K562 (cell line): Measurements from ENCODE around the gene RNF217. TPM values are rescaled to one million over a fixed set of nuclear protein-coding genes. Genes with fewer than 3 reads are reported as not detected.

ENCODE experiments used
- ATAC-seq: fragments of 200-7000 bp; cut with Tn5 transposase; 3 replicates; pipeline ENCODE4 v1.9.1; 2020; ENCODE audit warnings: moderate library complexity
- BruUV-seq: library from RNA; stranded (reverse); fragments of 400-500 nt; replicated peaks from 2 replicates; lab custom pipeline; 2021; lab: Mats Ljungman, UMichigan
- CTCF ChIA-PET: fragments of 300-600 bp; formaldehyde crosslinking; extraction: SDS; loops from one replicate; lab custom pipeline; 2021; ENCODE audit warnings: low intra/inter-chr PET ratio; lab: Yijun Ruan, JAX
- POLR2A ChIA-PET: fragments of 300-600, 350-650 bp; sonication (Branson Sonifier 250); formaldehyde crosslinking; extraction: SDS; loops from one replicate; lab custom pipeline; 2021; ENCODE audit warnings: antibody characterized with exemption, inconsistent platforms; lab: Yijun Ruan, JAX
- DNase-seq, 4 experiments: peaks; one replicate each; pipeline versions ENCODE4 v3.0.0 to v3.0.0-alpha.2; 2011 to 2018; ENCODE audit warnings: low spot score in 3 of 4, mixed read lengths in 3 of 4; ENCODE audit errors: extremely low read depth in 1 of 4
- FAIRE-seq: peaks from 2 replicates; lab custom pipeline; 2011; peaks lifted over from hg19 to GRCh38; lab: Jason Lieb, UNC
- H2AFZ ChIP-seq: 2 replicates; pipeline ENCODE4 v1.6.0; 2011; ENCODE audit warnings: low read depth, low read length, control low read depth, inconsistent platforms
- H3K27ac ChIP-seq: fragments of 200-600 bp; 3 replicates; pipeline ENCODE4 v1.8.0; 2011; ENCODE audit warnings: low read depth, mild to moderate bottlenecking, control low read depth, inconsistent platforms, low read length, moderate library complexity, mixed read lengths; ENCODE audit errors: extremely low read depth
- H3K27me3 ChIP-seq, 2 experiments: fragments of 300-600 bp in 1 of 2; 2 replicates in 1 of 2; 3 replicates in 1 of 2; pipeline versions ENCODE4 v1.6.0 to v1.8.0; 2011; ENCODE audit warnings: inconsistent platforms in 2 of 2, low read length in 2 of 2, mild to moderate bottlenecking in 1 of 2, mixed read lengths in 1 of 2, moderate library complexity in 1 of 2; ENCODE audit not compliant: control insufficient read depth in 2 of 2, insufficient read depth in 2 of 2
- H3K36me3 ChIP-seq: fragments of 300-600 bp; 3 replicates; pipeline ENCODE4 v1.8.0; 2011; ENCODE audit warnings: mild to moderate bottlenecking, low read length, inconsistent platforms; ENCODE audit not compliant: control insufficient read depth, insufficient read depth
- H3K4me1 ChIP-seq, 2 experiments: fragments of 200-600 bp in 1 of 2; replicated peaks in 1 of 2; 2 replicates in 1 of 2; 3 replicates in 1 of 2; pipeline versions ENCODE4 v1.5.1 to v1.8.0; 2011; ENCODE audit warnings: inconsistent platforms in 2 of 2, low read length in 2 of 2, mild to moderate bottlenecking in 1 of 2, mixed read lengths in 1 of 2, moderate library complexity in 1 of 2; ENCODE audit not compliant: control insufficient read depth in 2 of 2, insufficient read depth in 2 of 2
- H3K4me2 ChIP-seq: 2 replicates; pipeline ENCODE4 v1.6.1; 2011; ENCODE audit warnings: low read length, control low read depth, inconsistent platforms, mixed read lengths; ENCODE audit not compliant: insufficient read depth
- H3K4me3 ChIP-seq: fragments of 200-600 bp; sonication (generic), shearing (Covaris generic); 2 replicates; pipeline ENCODE4 v1.5.1; 2016; ENCODE audit warnings: control low read depth, inconsistent platforms
- H3K79me2 ChIP-seq: fragments of 200-600 bp; 3 replicates; pipeline ENCODE4 v1.8.0; 2011; ENCODE audit warnings: low read length, inconsistent platforms; ENCODE audit not compliant: control insufficient read depth, insufficient read depth
- H3K9ac ChIP-seq, 2 experiments: 2 replicates each; pipeline versions ENCODE4 v1.6.0 to v1.6.1; 2011; ENCODE audit warnings: low read depth in 2 of 2, low read length in 2 of 2, control low read depth in 1 of 2, inconsistent platforms in 1 of 2, mild to moderate bottlenecking in 1 of 2, mixed read lengths in 1 of 2; ENCODE audit not compliant: insufficient read depth in 1 of 2
- H3K9me1 ChIP-seq: one replicate; pipeline ENCODE4 v1.6.0; 2011; ENCODE audit warnings: inconsistent platforms, mild to moderate bottlenecking, low read length, moderate library complexity; ENCODE audit not compliant: control insufficient read depth, insufficient read depth
- H3K9me3 ChIP-seq: replicated peaks from 2 replicates; pipeline ENCODE4 v1.5.1; 2011; ENCODE audit warnings: low read depth, low read length, inconsistent platforms; ENCODE audit not compliant: control insufficient read depth, insufficient read depth
- H4K20me1 ChIP-seq: replicated peaks from 2 replicates; pipeline ENCODE4 v1.6.1; 2011; ENCODE audit warnings: low read length, inconsistent platforms, mixed read lengths; ENCODE audit not compliant: control insufficient read depth, insufficient read depth
- BACH1 ChIP-seq: fragments of 200-800 bp; sonication (Bioruptor generic); IDR thresholded peaks from 2 replicates; pipeline ENCODE4 v1.6.1; 2016; ENCODE audit warnings: missing genetic modification characterization, missing compliant biosample characterization
- E2F3 ChIP-seq: fragments of 250-450 bp; sonication (Bioruptor Pico); IDR thresholded peaks from 2 replicates; pipeline ENCODE4 v1.4.0; 2020; ENCODE audit warnings: mild to moderate bottlenecking
- HDAC8 ChIP-seq: fragments of 450-650 bp; IDR thresholded peaks from 2 replicates; pipeline ENCODE4 v1.6.1; 2016; ENCODE audit warnings: mild to moderate bottlenecking, missing genetic modification characterization, moderate library complexity, missing compliant biosample characterization
- HEY1 ChIP-seq: fragments of 250-450 bp; sonication (Bioruptor Pico); IDR thresholded peaks from 2 replicates; pipeline ENCODE4 v1.5.0; 2020; ENCODE audit warnings: mild to moderate bottlenecking, moderate library complexity, borderline replicate concordance
- HNRNPK ChIP-seq: fragments of 200-400 bp; formaldehyde crosslinking; IDR thresholded peaks from one replicate; pipeline ENCODE4 v1.6.1; 2018; ENCODE audit warnings: mild to moderate bottlenecking, low read depth, low read length; ENCODE audit not compliant: poor library complexity, severe bottlenecking
- KDM1A ChIP-seq, 2 experiments: fragments of 450-650 bp; IDR thresholded peaks; 2 replicates each; pipeline ENCODE4 v1.6.1; 2016; ENCODE audit warnings: mild to moderate bottlenecking in 2 of 2
- RBM25 ChIP-seq: fragments of 200-400 bp; formaldehyde crosslinking; IDR thresholded peaks from 2 replicates; pipeline ENCODE4 v1.6.1; 2018; ENCODE audit warnings: low read length, low read depth, moderate library complexity; ENCODE audit not compliant: severe bottlenecking
- SOX6 ChIP-seq: fragments of 450-650 bp; IDR thresholded peaks from 2 replicates; pipeline ENCODE4 v1.6.1; 2014; ENCODE audit warnings: mild to moderate bottlenecking
- U2AF1 ChIP-seq: fragments of 200-400 bp; formaldehyde crosslinking; optimal IDR thresholded peaks from 2 replicates; pipeline ENCODE3; 2017; ENCODE audit warnings: mild to moderate bottlenecking, low read depth, low read length, moderate library complexity
- ZBTB8A ChIP-seq: fragments of 450-650 bp; IDR thresholded peaks from 2 replicates; pipeline ENCODE4 v1.6.1; 2018; ENCODE audit warnings: mild to moderate bottlenecking, moderate library complexity; ENCODE audit not compliant: partially characterized antibody
- WGBS: fragments of 100-300 bp; shearing (Covaris generic); methylation state at CpG from one replicate; pipeline ENCODE4 v1.1.6; 2016; ENCODE audit warnings: low coverage, mixed read lengths; ENCODE audit not compliant: insufficient coverage; ENCODE audit errors: missing lambda C conversion rate; 5-methylcytosine and 5-hydroxymethylcytosine counted together
- in situ Hi-C: fragments of 300-500 bp; cut with MboI; formaldehyde crosslinking; loops from 4 replicates; pipeline ENCODE4 v1.15.0; 2018; ENCODE audit warnings: inconsistent platforms, mixed read lengths
- intact Hi-C: fragments of 100-400 bp; cut with micrococcal nuclease; formaldehyde crosslinking; loops from 2 replicates; pipeline ENCODE4 v1.14.2; 2022
- polyA plus RNA-seq, 8 experiments: library from polyadenylated mRNA; depleted of rRNA in 4 of 8; stranded (reverse) in 5 of 8; unstranded in 3 of 8; fragments of >200 nt; fragmentation: Nextera tagmentation in 2 of 8; fragmentation: Illumina TruSeq in 1 of 8; extraction: Ambion mirVana in 2 of 8; extraction: Trizol in 1 of 8; gene quantifications; 2 replicates each; pipeline versions ENCODE4 v1.2.1 to v1.2.3, GENCODE V29; 2011 to 2014; ENCODE audit warnings: inconsistent platforms in 1 of 8, missing spikeins in 1 of 8
- total RNA-seq, 7 experiments: library from RNA; depleted of rRNA in 6 of 7; stranded (reverse); fragments of >200 nt in 6 of 7; fragmentation: Illumina TruSeq in 2 of 7; extraction: Trizol in 2 of 7; gene quantifications; 2 replicates each; pipeline versions ENCODE4 v1.2.1 to v1.2.3, GENCODE V29; 2011 to 2021; ENCODE audit warnings: low replicate concordance in 1 of 7
- TF ChIP-seq, protein P1 (sequence below): fragments of 450-650 bp; conservative IDR thresholded peaks from 2 replicates; pipeline ENCODE4 v1.6.1; 2016; ENCODE audit warnings: missing genetic modification characterization, low read depth, mild to moderate bottlenecking, control low read depth, missing compliant biosample characterization
- TF ChIP-seq, protein P2 (sequence below): sonication (generic); formaldehyde crosslinking; IDR thresholded peaks from 2 replicates; pipeline ENCODE4 v1.5.0; 2020; ENCODE audit warnings: missing genetic modification reagents
- TF ChIP-seq, protein P3 (sequence below): IDR thresholded peaks from 2 replicates; pipeline ENCODE4 v1.6.1; 2014; ENCODE audit warnings: antibody characterized with exemption

The RNF217 gene
- total and polyA plus RNA-seq, 9 of the 15 experiments (the other 6 are each of a cell fraction or from before 2014, with no cell fraction given), result 2.9 to 25.6 (median 12.0) TPM

DNA sequence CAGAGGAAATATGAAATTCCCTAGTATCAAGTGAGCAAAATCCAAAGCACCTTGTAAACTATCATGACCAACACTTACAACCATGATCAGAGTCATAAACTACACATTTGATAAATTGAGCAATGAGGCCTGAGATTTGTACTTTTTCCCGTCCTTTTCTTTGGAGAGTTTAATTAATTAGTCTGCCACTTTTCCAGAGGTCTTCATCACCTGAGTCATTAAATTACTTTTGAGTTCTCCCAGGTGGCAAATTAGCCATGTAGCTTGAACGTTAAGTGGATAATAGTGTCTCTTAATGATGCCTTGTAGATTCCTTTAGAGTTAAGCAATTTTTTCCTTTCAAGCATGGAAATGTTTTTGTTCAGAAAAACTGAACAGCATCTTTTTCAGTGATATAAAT lies 75.6 kb downstream of the RNF217 start:
- Histone ChIP-seq H3K4me3 (no peak overlapping the region), H3K79me2 (peaks cover 50% of the 10 kb centered on the region), H3K27ac (no peak overlapping the region), H3K4me2 (no peak overlapping the region), H3K36me3 (peaks cover 3% of the 10 kb centered on the region; the same call in 1 of the 3 replicates), H3K9me3 (0 out of 2 replicates have a peak, but pooled peaks cover under 1% of the 10 kb centered on the region), H4K20me1 (no peaks in the 10 kb centered on the region), H3K9ac (no peak overlapping the region), H2AFZ (no peak overlapping the region), H3K4me1 (peaks cover 0 to 7% of the 10 kb centered on the region in 2 experiments; a peak in 2 of 5 replicates), H3K27me3 (no peaks in the 10 kb centered on the region), H3K9me1 (no peaks in the 10 kb centered on the region)
- DNase-seq, result no peak
- ChIA-PET CTCF (no interaction called here), POLR2A (no interaction called here)
- no peak for ATAC-seq
- BruUV-seq, result no TSS peak
- 83% methylated on average over 2 of the region's 2 CpGs for WGBS
- FAIRE-seq, result no peak
- in situ Hi-C loops (no loop called here), intact Hi-C loops (no loop called here)
- no peak for TF ChIP-seq HNRNPK
- TF ChIP-seq, protein P1, sequence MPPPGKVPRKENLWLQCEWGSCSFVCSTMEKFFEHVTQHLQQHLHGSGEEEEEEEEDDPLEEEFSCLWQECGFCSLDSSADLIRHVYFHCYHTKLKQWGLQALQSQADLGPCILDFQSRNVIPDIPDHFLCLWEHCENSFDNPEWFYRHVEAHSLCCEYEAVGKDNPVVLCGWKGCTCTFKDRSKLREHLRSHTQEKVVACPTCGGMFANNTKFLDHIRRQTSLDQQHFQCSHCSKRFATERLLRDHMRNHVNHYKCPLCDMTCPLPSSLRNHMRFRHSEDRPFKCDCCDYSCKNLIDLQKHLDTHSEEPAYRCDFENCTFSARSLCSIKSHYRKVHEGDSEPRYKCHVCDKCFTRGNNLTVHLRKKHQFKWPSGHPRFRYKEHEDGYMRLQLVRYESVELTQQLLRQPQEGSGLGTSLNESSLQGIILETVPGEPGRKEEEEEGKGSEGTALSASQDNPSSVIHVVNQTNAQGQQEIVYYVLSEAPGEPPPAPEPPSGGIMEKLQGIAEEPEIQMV (tag), result no peak

DNA sequence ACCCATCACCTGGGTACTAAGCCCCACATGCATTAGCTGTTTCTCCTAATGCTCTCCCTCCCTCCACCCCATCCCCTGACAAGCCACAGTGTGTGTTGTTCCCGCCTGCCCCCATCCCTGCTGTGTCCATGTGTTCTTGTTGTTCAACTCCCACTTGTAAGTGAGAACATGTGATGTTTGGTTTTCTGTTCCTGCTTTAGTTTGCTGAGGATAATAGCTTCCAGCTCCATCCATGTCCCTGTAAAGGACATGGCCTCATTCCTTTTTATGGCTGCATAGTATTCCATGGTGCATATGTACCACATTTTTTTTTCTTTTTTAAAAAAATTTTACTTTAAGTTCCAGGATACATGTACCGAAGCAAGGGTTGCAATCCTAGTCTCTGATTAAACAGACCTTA lies 76.7 kb downstream of the RNF217 start:
- DNase-seq, result no peak
- Histone ChIP-seq H3K27ac (no peak overlapping the region), H3K27me3 (no peaks in the 10 kb centered on the region), H3K9me1 (no peaks in the 10 kb centered on the region), H3K79me2 (peaks cover 59% of the 10 kb centered on the region), H3K4me3 (no peak overlapping the region), H3K9ac (no peak overlapping the region), H3K36me3 (peaks cover 3% of the 10 kb centered on the region; the same call in 1 of the 3 replicates), H4K20me1 (no peaks in the 10 kb centered on the region), H3K4me1 (peaks cover 0 to 7% of the 10 kb centered on the region in 2 experiments; a peak in 2 of 5 replicates), H3K4me2 (no peak overlapping the region), H3K9me3 (no peaks in the 10 kb centered on the region), H2AFZ (no peak overlapping the region)
- in situ Hi-C loops, result no loop called here
- BruUV-seq, result no TSS peak
- no peak for ATAC-seq
- POLR2A ChIA-PET, result no interaction called here
- CTCF ChIA-PET, result no interaction called here
- FAIRE-seq, result no peak
- intact Hi-C loops, result no loop called here
- 92% methylated on average over 2 of the region's 2 CpGs for WGBS
- peak; percentile 10 for TF ChIP-seq RBM25
- TF ChIP-seq ZBTB8A, result no peak
- TF ChIP-seq KDM1A (IDR thresholded peaks at IDR 0.05), result 0 out of 4 replicates have a peak, but pooled peaks of 1 of the 2 experiments have one; percentile 14
- TF ChIP-seq E2F3 (CRISPR knock-in tag), result no peak
- no peak for TF ChIP-seq U2AF1
- TF ChIP-seq BACH1, result no peak
- TF ChIP-seq HEY1, result no peak
- TF ChIP-seq SOX6, result no peak
- TF ChIP-seq HDAC8 (tag), result no peak
- TF ChIP-seq, protein P2, sequence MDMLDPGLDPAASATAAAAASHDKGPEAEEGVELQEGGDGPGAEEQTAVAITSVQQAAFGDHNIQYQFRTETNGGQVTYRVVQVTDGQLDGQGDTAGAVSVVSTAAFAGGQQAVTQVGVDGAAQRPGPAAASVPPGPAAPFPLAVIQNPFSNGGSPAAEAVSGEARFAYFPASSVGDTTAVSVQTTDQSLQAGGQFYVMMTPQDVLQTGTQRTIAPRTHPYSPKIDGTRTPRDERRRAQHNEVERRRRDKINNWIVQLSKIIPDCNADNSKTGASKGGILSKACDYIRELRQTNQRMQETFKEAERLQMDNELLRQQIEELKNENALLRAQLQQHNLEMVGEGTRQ, result no peak
- TF ChIP-seq, protein P3, sequence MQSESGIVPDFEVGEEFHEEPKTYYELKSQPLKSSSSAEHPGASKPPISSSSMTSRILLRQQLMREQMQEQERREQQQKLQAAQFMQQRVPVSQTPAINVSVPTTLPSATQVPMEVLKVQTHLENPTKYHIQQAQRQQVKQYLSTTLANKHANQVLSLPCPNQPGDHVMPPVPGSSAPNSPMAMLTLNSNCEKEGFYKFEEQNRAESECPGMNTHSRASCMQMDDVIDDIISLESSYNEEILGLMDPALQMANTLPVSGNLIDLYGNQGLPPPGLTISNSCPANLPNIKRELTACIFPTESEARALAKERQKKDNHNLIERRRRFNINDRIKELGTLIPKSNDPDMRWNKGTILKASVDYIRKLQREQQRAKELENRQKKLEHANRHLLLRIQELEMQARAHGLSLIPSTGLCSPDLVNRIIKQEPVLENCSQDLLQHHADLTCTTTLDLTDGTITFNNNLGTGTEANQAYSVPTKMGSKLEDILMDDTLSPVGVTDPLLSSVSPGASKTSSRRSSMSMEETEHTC, result no peak
